NCI-H187 treated with DMSO at 0.1 percent for 48 hours (cell line): ENCODE data around the gene NKPD1.

Source experiments
- DNase-seq: peaks from one replicate; lab custom pipeline; 2025; lab: John Stamatoyannopoulos, UW

The NKPD1 gene

DNA sequence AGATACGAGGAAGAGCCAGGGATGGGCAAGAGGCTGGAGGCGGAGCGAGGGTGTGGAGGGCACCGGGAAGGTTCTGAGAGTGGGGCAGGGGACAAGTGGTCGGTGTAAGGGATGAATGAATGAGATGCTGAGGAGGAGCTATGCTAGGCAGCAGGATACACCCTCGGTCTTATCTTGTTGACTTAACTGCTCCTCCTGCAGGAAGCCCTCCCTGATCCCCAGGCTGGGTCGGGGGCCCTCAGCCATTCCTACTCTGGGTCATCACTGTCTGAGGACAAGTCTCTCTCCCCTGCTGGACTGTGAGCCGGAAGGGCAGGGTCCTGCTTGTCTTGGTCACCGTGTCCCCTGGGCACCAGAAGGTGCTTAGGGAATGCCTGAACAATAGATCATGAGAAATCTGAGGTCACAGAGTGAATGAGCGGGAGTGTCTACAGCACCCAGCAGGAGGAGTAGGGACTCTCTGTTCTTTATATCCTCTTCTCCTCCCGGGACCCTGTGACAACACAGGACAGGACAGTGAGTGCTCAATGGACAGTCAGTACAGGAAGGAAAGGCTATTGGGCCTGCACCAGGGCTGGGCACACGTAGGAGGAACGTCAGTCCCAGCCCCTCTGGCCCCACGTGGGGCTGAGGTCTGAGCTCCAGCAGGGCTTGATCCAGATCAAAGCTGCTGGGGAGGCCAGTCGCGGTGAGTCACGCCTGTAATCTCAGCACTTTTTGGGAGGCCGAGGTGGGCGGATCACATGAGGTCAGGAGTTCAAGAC, 6.5 kb downstream of the NKPD1 start:
- no peak for DNase-seq

DNA sequence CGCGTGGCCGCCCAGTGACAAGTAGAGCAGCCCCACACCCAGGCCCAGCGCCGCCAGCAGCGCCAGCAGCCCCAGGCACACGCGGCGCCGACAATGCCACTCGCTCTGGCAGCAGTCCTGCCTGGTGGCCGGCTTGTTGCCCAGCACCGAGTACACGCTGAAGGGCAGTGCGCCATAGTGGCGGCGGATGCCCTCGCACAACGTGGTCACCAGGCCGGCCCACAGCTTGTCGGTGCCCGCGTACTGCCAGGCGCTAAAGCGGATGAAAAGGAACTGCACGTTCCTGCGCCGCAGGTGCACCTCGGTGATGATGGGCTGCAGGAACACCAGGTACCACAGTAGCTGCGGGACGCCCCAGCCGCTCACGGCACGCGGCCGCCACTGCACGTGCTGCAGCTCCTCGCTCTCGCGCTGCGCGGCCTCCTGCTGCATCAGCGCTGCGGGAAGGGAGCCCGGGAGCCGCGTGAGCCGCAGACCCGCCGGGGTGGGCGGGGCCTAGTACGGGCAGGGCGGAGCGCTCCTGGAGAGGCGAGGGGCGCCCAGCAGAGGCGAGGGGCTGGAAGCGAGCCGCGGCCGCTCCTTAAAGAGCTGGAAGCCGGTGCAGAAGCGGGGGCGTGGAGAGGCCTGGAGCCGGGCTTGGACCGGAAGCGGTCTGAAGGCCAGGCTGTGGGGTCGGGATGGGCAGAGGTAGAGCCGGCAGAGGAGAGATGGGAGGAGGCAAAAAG, 7.3 kb downstream of the NKPD1 start:
- no peak for DNase-seq

DNA sequence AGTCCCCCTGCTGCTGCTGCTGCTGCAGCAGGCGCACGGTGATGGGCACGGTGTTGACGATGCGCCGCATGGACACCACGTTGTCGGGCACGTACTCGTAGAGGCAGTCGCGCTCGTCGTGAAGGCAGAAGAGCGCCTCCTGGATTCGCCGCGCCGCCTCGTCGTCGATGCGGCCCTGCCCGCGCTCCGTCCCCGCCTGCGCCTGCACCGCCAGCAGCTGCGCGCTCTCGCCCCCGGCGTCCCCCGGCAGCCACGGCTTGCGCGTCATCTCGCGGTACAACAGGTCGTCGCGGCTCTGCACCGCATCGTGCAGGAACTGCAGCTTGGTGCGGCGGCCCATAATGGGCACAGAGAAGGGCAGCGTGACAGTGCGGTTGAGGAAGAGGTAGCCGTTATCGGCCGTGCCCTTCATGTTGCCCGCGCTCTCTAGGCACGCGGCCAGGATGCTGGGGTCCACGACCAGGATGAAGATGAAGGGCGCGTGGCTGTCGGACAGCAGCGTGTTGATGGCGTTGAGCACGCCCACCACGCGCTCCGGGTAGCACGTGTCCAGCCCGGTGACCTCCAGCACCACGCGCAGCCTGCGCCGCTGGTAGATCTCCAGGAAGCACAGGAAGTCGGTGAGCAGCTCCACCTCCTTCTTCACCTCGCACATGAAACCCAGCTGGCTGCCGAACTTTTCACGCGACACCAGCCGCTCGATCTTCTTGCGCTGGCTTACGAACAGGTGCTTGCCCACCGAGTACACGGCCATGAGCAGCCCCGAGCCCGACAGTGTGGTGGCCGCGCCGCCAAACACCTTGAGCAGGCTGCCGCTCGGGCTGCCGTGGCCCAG, 8.1 kb downstream of the NKPD1 start:
- no peak for DNase-seq

DNA sequence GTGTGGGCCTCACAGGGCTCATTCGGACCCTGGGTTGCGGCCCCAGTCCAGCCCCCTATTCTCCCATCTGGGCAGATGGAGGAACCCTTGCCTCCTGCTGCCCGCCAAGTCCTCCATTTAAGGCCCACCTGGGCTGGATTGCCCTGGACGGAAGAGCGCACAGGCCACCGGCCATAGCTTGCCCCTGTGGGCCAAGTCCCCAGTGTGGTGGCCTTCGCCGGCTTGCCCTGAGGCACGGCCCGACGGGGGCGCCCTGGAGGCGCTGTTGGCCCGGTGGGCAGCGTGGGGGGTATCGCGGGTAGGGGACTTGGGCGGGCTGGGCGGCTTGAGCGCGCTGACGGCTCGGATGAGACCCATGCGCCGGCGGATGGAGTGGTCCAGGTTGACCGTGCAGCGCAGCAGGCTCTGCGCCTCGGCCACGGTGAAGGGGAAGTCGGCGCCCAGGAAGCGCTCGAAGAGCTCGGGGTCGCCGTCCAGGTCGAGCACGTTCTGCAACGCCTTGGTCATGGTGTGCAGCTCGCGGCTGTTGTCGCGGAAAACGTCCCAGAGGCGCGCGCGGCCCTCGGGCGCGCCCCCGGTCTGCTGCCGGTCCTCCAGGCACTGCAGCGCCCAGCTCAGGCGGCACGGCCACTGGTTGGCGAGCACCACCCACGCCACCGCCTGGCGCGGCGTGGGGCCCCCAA, 8.8 kb downstream of the NKPD1 start:
- DNase-seq = no peak

DNA sequence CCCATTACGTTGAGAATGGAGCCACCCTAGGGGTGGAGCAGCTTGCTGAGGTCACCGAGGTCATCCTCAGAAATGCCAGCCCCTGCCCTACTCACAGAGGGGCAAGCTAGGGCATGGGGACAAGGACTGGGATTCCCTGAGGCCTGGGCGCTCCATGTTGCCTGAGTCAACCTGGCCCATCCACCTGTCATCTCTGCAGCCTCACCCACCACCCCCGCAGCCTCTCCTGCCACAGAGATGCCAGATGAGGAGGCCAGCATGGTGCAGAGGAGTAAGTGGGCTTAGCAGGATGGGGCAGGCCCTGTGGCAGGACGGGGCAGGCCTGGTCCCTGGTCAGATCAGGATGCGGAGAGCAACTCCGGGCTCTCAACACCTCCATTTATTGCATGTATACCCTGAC, 9.5 kb downstream of the NKPD1 start:
- DNase-seq = no peak

DNA sequence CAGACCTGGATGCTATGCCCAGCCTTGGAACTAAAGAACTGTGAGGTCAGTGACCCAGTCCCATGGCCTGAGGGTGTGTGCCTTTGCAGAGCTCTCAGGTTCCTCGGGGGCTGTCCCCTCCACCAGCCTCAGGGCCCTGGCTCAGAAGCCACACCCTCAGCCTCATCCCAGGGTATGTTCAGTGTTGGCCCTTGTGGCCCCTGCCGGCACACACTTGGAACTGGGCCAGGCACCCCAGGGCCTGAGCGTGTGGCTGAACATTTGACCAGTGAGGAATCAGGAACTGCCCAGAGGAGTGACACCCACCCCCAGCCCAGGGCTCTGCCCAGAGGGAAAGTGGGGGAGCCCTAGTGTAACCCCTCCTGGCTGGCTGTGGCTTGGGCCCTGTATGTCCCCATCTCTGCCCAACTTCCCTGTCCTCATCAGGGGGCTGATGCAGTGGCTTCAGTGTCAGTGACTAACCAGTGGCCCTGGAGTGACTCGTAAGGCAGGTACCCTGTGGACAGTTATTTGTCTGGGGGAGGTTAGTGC, 10.0 kb downstream of the NKPD1 start:
- DNase-seq = no peak

DNA sequence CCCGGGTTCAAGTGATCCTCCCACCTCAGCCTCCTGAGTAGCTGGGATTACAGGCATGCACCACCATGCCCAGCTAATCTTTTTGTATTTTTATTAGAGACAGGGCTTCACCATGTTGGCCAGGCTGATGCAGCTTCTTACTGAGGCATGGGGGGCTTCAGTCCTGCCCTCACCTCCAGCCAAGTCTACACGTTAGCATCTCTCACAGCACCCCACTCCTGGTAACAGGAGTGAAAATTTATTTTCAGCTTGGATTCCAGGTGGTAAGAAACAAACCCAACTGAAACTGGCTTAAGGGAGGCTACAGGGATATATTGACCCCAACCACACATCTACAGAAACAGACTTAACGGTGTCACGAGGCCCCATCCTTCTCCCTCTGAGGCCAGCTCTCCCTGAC, 10.6 kb downstream of the NKPD1 start:
- no peak for DNase-seq

DNA sequence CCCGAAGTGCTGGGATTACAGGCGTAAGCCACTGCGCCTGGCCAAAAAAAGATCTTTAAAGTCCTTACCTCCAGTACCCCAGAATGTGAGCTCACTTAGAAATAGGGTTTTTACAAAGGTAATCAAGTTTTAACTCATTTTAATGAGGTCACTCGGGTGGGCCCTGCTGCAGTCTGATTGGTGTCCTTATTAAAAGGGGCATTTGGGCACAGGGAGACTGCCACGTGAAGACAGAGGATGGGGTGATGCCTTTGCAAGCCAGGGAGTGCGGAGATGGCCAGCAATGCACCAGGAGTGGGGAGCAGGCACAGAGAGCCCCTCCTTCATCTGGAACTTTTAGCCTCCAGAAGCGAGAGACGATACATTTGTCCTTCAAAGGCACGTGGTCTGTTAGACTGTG, 11.7 kb downstream of the NKPD1 start:
- DNase-seq = no peak

DNA sequence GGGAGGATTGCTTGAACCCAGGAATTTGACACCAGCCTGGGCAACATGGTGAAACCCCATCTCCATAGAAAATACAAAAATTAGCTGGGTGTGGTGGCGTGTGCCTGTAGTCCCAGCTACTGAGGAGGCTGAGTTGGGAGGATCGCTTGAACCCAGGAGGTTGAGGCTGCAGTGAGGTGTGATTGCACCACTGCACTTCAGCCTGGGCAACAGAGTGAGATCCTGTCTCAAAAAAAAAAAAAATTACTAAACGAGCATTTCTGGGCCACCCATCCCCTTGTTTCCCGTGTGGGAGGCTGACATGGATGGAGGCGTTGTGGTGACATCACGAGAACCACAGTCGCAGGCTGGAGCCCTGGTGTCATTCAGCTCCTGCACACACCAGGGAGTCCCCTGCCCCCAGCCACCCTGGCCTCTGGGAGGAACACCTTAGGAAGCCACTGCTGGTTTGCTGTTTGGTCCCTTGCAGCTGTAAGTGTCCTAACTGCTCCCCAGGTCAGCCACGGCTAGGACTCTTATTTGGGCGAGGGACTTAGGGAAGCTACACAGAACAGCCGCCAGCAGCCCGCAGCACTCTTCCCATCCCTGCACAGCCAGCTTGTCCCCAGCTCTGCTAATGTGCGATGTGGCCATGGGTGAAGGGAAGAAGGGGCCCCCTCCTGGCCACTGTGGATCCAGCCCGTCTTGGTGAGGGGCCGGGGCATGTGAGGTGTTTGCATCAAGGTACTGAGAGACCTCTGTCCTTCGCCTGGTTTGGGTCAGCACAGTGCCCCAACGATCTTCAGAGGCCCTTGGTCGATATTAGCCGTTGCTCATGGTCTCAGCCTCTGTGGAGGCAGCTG, 12.7 kb downstream of the NKPD1 start:
- DNase-seq = no peak

DNA sequence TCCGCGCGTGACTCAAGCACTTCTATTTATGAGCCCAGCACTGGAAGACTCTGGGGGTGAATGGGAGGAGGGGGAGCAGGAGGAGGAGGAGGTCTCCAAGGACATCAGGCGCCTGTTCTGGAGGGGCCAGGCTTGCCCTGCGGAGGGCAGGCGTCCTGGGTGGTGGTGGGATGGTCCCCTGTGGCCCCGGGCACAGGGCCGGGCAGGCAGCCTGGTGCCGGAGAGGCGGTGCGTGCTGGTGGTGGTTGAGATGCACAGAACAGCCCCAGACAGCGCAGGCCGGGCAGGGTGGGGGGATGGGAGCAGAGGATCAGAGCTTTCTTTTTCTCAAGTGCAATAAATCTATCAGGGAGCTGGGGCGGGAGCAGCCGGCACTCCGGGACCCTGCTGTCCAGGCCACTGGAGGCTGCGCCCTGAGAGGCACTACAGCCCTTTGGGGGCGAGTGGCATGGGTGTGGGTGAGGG, 14.0 kb downstream of the NKPD1 start:
- DNase-seq = no peak

DNA sequence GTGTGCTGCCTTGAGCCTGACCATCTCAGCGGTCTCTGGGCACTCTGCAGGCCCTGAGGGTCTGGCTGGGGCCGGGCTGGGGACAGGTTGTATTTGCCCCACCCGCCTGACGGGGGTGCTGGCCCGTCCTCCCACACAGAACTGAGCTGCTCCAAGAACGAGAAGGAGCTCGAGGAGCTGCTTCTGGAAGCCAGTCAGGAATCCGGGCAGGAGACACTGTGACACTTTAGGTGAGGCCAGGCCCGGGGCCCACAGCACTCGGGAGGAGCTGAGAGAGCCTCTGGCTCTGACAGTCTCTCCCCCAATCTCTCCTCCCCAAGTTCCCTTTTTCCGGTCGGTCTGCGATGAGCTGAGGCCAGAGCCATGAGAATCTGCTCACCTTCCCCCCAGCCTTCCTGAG, 14.5 kb downstream of the NKPD1 start:
- DNase-seq = no peak

DNA sequence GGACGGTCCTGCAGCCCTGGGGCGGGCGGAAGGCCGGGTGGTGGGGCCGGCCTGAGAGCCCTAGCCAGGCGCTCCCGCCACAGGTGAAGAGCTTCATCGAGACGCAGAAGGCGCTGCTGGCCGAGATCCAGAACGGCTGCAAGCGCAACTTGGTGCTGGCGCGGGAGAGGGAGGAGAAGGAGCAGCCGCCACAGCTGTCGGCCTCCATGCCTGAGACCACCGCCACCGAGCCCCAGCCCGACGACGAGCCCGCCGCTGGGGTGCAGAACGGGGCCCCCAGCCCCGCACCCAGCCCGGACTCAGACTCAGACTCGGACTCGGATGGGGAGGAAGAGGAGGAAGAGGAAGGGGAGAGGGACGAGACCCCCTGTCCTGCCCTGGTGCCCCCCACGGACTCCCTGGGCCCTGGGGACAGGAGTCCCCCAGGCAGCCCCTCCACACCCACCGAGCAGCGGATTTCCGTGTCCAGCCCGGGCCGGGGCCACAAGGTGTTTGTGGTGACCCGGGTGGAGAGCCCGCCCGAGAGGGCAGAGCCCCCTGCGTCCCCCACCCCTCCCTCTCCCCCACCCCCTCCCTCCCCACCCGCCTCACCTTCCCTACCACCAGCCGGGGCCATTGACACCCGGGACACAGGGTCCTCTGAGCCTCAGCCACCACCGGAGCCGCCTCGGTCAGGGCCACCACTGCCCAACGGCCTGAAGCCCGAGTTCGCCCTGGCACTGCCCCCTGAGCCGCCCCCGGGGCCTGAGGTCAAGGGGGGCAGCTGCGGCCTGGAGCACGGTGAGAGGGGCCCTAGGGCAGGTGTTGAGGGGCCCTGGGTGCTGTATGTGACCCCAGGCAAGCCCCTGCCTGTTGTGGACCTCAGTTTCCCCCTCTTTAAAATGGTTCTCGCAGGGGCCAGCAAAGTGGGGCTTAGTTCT, 15.3 kb downstream of the NKPD1 start:
- no peak for DNase-seq

DNA sequence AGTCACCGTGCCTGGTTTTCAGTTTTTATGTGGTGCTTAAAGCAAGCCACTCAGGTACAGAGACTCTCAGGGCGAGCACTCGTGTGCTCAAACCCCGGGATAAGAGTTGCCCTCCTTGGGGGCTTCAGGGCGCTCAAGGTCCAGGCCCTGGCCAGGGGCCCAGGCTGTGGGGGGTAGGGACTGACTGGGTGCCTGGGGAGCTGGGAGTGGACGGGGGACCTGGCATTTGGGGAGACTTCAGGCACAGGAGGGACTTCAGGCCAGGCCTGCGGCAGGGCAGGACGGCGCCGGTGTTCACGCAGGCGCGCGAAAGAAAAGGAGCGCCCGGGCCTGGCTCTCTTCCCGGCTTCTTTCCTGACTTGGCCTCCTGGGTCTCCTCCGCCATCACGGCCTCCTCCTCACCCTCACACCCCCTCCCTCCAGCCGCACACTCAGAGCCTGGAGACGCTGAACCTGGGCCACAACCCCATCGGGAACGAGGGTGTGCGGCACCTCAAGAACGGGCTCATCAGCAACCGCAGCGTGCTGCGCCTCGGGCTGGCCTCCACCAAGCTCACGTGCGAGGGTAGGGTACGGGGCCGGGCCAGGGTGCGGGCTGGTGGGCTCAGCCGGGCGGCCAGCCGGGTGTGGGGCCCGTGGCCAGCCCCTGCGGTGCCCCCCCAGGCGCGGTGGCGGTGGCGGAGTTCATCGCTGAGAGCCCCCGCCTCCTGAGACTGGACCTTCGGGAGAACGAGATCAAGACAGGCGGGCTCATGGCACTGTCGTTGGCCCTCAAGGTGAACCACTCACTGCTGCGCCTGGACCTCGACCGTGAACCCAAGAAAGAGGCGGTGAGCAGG, 16.1 kb downstream of the NKPD1 start:
- DNase-seq = no peak

DNA sequence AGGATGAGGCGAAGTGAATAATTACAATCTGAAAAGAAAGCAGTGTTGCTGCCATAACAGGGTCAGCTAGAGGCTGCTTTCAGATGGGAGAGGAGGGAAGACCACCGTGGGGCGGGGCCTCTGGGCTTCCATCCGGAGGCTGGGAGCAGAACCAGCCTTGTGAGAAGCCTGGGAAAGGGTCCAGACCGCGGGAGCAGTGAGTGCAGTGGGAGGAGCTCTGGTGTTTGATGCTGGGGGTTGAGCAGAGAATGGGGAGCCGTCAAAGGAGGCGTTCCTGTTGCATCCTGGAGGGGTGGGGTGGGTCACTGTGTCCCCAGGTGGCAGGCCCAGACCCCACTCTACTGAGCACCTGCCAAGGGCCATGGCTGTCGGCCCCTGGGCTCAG, 18.1 kb downstream of the NKPD1 start:
- DNase-seq = no peak

DNA sequence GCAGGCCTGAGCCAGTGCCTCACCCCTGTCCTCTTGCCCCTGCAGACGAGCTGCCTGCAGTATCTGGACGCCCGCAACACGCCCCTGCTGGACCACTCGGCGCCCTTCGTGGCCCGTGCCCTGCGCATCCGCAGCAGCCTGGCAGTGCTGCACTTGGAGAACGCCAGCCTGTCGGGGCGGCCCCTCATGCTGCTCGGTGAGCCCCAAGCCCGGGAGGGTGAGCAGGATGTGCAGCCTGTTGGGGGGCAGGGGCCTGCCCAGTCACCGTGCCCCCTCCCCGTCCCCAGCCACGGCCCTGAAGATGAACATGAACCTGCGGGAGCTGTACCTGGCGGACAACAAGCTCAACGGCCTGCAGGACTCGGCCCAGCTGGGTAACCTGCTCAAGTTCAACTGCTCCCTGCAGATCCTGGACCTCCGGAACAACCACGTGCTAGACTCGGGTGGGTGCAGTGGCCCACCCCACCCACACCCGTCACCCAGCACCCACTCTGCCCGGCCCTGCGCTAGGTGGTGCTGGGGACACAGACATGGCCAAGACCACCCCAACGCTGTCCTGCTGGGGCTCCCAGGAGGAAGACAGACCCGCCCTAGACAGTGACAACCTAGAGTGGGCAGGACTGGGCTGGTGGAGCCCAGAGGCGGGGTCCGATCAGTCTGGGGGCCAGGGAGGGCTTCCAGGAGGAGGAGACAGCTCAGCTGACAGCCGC, 18.6 kb downstream of the NKPD1 start:
- DNase-seq = no peak

DNA sequence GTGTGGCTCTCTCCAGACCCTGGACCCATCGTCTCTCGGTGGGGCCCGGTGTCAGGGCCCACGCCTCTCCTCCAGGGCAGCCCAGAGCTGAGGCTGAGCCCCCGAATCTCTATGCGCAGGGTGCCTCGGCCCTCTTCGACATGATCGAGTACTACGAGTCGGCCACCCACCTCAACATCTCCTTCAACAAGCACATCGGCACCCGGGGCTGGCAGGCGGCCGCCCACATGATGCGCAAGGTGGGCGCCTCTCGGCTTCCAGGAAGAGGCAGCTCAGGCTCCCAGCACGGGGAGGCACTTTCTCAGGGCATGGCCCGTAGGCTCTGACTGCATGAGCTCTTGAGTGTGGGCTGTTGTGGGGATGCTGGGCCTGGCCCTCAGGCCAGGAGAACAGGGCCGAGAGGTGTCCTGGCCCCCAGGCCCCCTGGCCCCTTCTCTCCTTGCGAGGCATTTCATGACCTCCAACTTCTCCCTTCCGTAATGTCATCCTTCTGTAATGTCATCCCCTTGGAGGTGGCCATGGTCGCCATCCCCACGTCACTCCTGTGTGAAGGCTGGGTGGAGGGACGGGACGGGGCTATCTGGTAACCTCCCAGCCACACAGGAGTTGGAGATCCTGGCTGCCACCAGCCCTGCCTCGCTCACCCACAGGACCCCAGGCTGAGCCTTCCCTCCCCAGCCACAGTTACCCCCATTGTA, 19.4 kb downstream of the NKPD1 start:
- no peak for DNase-seq

DNA sequence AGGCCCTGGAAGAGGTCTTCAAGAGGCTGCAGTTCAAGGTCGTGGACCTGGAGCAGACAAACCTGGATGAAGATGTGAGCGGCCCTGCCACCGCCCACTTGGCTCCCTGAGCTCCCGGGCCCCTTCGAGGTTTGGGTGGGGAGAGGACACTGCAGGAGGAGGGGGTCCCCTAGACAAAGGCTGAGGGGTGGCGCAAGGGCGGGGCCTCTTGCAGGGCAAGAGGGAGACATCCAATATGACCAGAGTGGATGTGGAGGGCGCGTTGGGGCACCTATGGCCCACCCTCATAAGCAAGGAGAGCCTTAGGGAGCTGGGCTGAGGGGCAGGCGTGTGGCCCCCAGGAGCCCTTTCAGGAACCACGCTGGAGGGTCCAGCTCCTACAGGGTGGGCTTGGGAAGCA, 20.2 kb downstream of the NKPD1 start:
- DNase-seq = no peak

DNA sequence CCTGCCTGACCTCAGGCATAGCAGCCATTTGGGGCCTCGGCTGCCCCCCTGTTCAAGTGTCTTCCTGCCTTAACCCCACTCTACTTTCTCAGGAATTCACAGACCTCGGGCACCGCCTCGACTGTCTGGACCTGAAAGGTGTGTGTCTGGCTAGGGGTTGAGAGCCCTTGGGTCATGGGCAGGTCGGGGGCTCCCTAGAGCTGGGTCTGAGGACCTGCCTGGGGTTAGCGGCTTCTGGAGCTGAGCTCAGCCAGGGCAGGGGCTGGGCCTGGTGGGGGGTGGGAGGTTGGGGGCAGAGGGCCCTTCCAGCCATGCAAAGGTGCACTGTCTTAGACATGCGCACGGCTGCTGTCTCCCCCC, 20.7 kb downstream of the NKPD1 start:
- no peak for DNase-seq
